ENCODE data around the gene FATE1. TPM values are rescaled to one million over a fixed set of nuclear protein-coding genes. Genes with fewer than 3 reads are reported as not detected.

The FATE1 gene
- total and polyA plus RNA-seq, 12 donors: 0.29 to 25.6 (median 0.61) TPM; not detected in 5

GRCh38 chrX:151754047-151754429 is 38.2 kb downstream of the FATE1 start:
- Histone ChIP-seq H3K4me3 (no peak overlapping the region), H3K9me3 (replicated peaks in 1 of 3) (no peaks in the 10 kb centered on the region), H3K4me1 (replicated peaks in 1 of 2) (no peaks in the 10 kb centered on the region), H3K27me3 (peaks cover 32% of the 10 kb centered on the region), H3K36me3 (replicated peaks in 1 of 2) (no peaks in the 10 kb centered on the region), H3K27ac (no peak overlapping the region)
- peak in 4 of 7 donors; percentile 21 to 54 (median 26) for DNase-seq
- intact Hi-C loops (cut with DNase I): loop anchor here (5.0 to 10.0 kb wide), 2 partner anchors 881 to 883 kb away; partner anchors contain the start of gene GABRQ (in 2 of the 2)
- no peak for TF ChIP-seq POLR2A (IDR thresholded peaks at IDR 0.05)
- no peak for TF ChIP-seq CTCF (IDR thresholded peaks at IDR 0.05)
- WGBS, 4 donors: 65 to 89% (median 73%) methylated on average over 2 to 6 of the region's 6 CpGs

- no peaks in the 10 kb centered on the region for H3K36me3 ChIP-seq (replicated peaks in 1 of 2)
- no peak overlapping the region for H3K27ac ChIP-seq
- TF ChIP-seq POLR2A (IDR thresholded peaks at IDR 0.05) (no peak), CTCF (IDR thresholded peaks at IDR 0.05) (no peak)
- 76 to 82% (median 79%) methylated on average over 11 of the region's 11 CpGs for WGBS, 4 donors
- H3K9me3 ChIP-seq (replicated peaks in 1 of 3): no peaks in the 10 kb centered on the region
- peaks cover 27% of the 10 kb centered on the region for H3K27me3 ChIP-seq
- H3K4me1 ChIP-seq (replicated peaks in 1 of 2): no peaks in the 10 kb centered on the region
- DNase-seq: no peak
- intact Hi-C loops (cut with DNase I): loop anchor here (5.0 to 10.0 kb wide), 2 partner anchors 880 to 883 kb away; partner anchors contain the start of gene GABRQ (in 2 of the 2)
- no peak overlapping the region for H3K4me3 ChIP-seq
Observed at GRCh38 chrX:151754641-151755215, 38.9 kb downstream of the FATE1 start.

GRCh38 chrX:151759041-151759708 is 43.3 kb downstream of the FATE1 start:
- H3K27ac ChIP-seq: no peak overlapping the region
- no peaks in the 10 kb centered on the region for H3K4me1 ChIP-seq (replicated peaks in 1 of 2)
- no peak for DNase-seq
- H3K9me3 ChIP-seq (replicated peaks in 1 of 3): no peaks in the 10 kb centered on the region
- no peak overlapping the region for H3K4me3 ChIP-seq
- TF ChIP-seq POLR2A (IDR thresholded peaks at IDR 0.05) (no peak), CTCF (IDR thresholded peaks at IDR 0.05) (no peak)
- no peaks in the 10 kb centered on the region for H3K36me3 ChIP-seq (replicated peaks in 1 of 2)
- peaks cover 3% of the 10 kb centered on the region for H3K27me3 ChIP-seq
- intact Hi-C loops (cut with DNase I): loop anchor here in 1 of 2 donors (10.0 kb wide), 1 partner anchor 876 kb away; the partner anchor contains the start of gene GABRQ
- 78 to 88% (median 85%) methylated on average over 3 to 11 of the region's 11 CpGs for whole genome bisulfite sequencing, 4 donors

GRCh38 chrX:151762802-151763201 is 47.0 kb downstream of the FATE1 start:
- no peak for DNase-seq
- no peak overlapping the region for H3K27ac ChIP-seq
- H3K4me1 ChIP-seq (replicated peaks in 1 of 2): no peaks in the 10 kb centered on the region
- TF ChIP-seq CTCF (IDR thresholded peaks at IDR 0.05) (no peak), POLR2A (IDR thresholded peaks at IDR 0.05) (no peak)
- 50 to 73% (median 54%) methylated on average over 1 to 2 of the region's 2 CpGs; no CpG with 5 or more reads in 1 of the 4 donors for WGBS, 4 donors
- H3K9me3 ChIP-seq (replicated peaks in 1 of 3): no peaks in the 10 kb centered on the region
- peaks cover 6% of the 10 kb centered on the region for H3K27me3 ChIP-seq
- intact Hi-C loops (cut with DNase I): no loop called here
- no peak overlapping the region for H3K4me3 ChIP-seq
- no peaks in the 10 kb centered on the region for H3K36me3 ChIP-seq (replicated peaks in 1 of 2)

Measured in adrenal gland (tissue), 12 donors.